Measurements from ENCODE around the gene HKDC1. TPM values are rescaled to one million over a fixed set of nuclear protein-coding genes. Genes with fewer than 3 reads are reported as not detected.
A peak's percentile ranks its signal among the peaks of the same experiment; 100 is the strongest.

HKDC1 gene
- total RNA-seq, 2 donors from 2014 or later, result 0.62 to 1.6 TPM

- Mint-ChIP-seq H3K9me3 (no peaks in the 10 kb centered on the region), H3K4me1 (ENCODE audit: low read depth) (peaks cover 46% of the 10 kb centered on the region), H3K4me3 (peak overlapping the region; percentile 32 to 44), H3K36me3 (ENCODE audit: insufficient read depth in 2 of 2) (peaks cover 3 to 23% of the 10 kb centered on the region in 2 donors), H3K27me3 (ENCODE audit: low read depth) (no peaks in the 10 kb centered on the region), H3K27ac (peak overlapping the region; percentile 87)
- ATAC-seq (replicated peaks in 1 of 2) (peak; percentile 66 to 77), DNase-seq (peak in 1 of 2 donors; percentile 18)
These were observed 17.8 kb upstream of the HKDC1 start for GRCh38 chr10:69202332-69202731.

GRCh38 chr10:69208761-69209160 lies 11.4 kb upstream of the HKDC1 start:
- no peaks in the 10 kb centered on the region for H3K27me3 Mint-ChIP-seq (ENCODE audit: low read depth)
- H3K4me3 Mint-ChIP-seq, result no peak overlapping the region
- ATAC-seq (replicated peaks in 1 of 2), result no peak
- peaks cover 8 to 22% of the 10 kb centered on the region in 2 donors for H3K36me3 Mint-ChIP-seq (ENCODE audit: insufficient read depth in 2 of 2)
- H3K9me3 Mint-ChIP-seq, result no peaks in the 10 kb centered on the region
- peaks cover 35% of the 10 kb centered on the region for H3K4me1 Mint-ChIP-seq (ENCODE audit: low read depth)
- no peak for DNase-seq
- no peak overlapping the region for H3K27ac Mint-ChIP-seq

- peak in 1 of 2 donors; percentile 6 for ATAC-seq (replicated peaks in 1 of 2)
- no peak overlapping the region for H3K4me3 Mint-ChIP-seq
- H3K4me1 Mint-ChIP-seq (ENCODE audit: low read depth), result peaks cover 41% of the 10 kb centered on the region
- H3K36me3 Mint-ChIP-seq (ENCODE audit: insufficient read depth in 2 of 2), result peaks cover 8 to 20% of the 10 kb centered on the region in 2 donors
- H3K9me3 Mint-ChIP-seq, result peaks cover 2 to 3% of the 10 kb centered on the region in 2 donors
- H3K27ac Mint-ChIP-seq, result peak overlapping the region; percentile 11
- DNase-seq, result no peak
- no peaks in the 10 kb centered on the region for H3K27me3 Mint-ChIP-seq (ENCODE audit: low read depth)
These were observed 10.2 kb upstream of the HKDC1 start for GRCh38 chr10:69209787-69210484.

GRCh38 chr10:69211104-69211503 lies 9.0 kb upstream of the HKDC1 start:
- H3K27ac Mint-ChIP-seq, result no peak overlapping the region
- peaks cover 46% of the 10 kb centered on the region for H3K4me1 Mint-ChIP-seq (ENCODE audit: low read depth)
- peaks cover 2 to 3% of the 10 kb centered on the region in 2 donors for H3K9me3 Mint-ChIP-seq
- H3K27me3 Mint-ChIP-seq (ENCODE audit: low read depth), result no peaks in the 10 kb centered on the region
- H3K4me3 Mint-ChIP-seq, result no peak overlapping the region
- no peak for DNase-seq
- no peak for ATAC-seq (replicated peaks in 1 of 2)
- peaks cover 7 to 19% of the 10 kb centered on the region in 2 donors for H3K36me3 Mint-ChIP-seq (ENCODE audit: insufficient read depth in 2 of 2)

- Mint-ChIP-seq H3K27ac (no peak overlapping the region), H3K4me3 (no peak overlapping the region), H3K27me3 (ENCODE audit: low read depth) (no peaks in the 10 kb centered on the region), H3K36me3 (ENCODE audit: insufficient read depth in 2 of 2) (peaks cover 7 to 15% of the 10 kb centered on the region in 2 donors), H3K9me3 (peaks cover 2 to 3% of the 10 kb centered on the region in 2 donors), H3K4me1 (ENCODE audit: low read depth) (peaks cover 44% of the 10 kb centered on the region)
- ATAC-seq (replicated peaks in 1 of 2) (no peak), DNase-seq (no peak)
These were observed 8.6 kb upstream of the HKDC1 start for GRCh38 chr10:69211524-69211923.

- Mint-ChIP-seq H3K4me1 (ENCODE audit: low read depth) (peaks cover 40% of the 10 kb centered on the region), H3K4me3 (no peak overlapping the region)
- no peak for ATAC-seq (replicated peaks in 1 of 2)
These were observed 6.4 kb upstream of the HKDC1 start for GRCh38 chr10:69213591-69214311.

GRCh38 chr10:69214666-69215131 lies 5.4 kb upstream of the HKDC1 start:
- Mint-ChIP-seq H3K27me3 (ENCODE audit: low read depth) (no peaks in the 10 kb centered on the region), H3K4me3 (peak overlapping the region; percentile 51 to 71), H3K4me1 (ENCODE audit: low read depth) (peaks cover 34% of the 10 kb centered on the region), H3K9me3 (peaks cover 2 to 3% of the 10 kb centered on the region in 2 donors), H3K36me3 (ENCODE audit: insufficient read depth in 2 of 2) (no peaks in the 10 kb centered on the region), H3K27ac (peak overlapping the region; percentile 56)
- peak; percentile 16 to 61 for ATAC-seq (replicated peaks in 1 of 2)
- no peak for DNase-seq

More at GRCh38 chr10:69213591-69214311, 6.4 kb upstream of the HKDC1 start:
- DNase-seq, result no peak
- Mint-ChIP-seq H3K27ac (no peak overlapping the region), H3K9me3 (peaks cover 2 to 3% of the 10 kb centered on the region in 2 donors), H3K36me3 (ENCODE audit: insufficient read depth in 2 of 2) (peaks cover under 1 to 5% of the 10 kb centered on the region in 2 donors), H3K27me3 (ENCODE audit: low read depth) (no peaks in the 10 kb centered on the region)

- peak overlapping the region; percentile 51 to 71 for H3K4me3 Mint-ChIP-seq
- peaks cover 25% of the 10 kb centered on the region for H3K4me1 Mint-ChIP-seq (ENCODE audit: low read depth)
- H3K9me3 Mint-ChIP-seq, result peaks cover 2 to 3% of the 10 kb centered on the region in 2 donors
- H3K36me3 Mint-ChIP-seq (ENCODE audit: insufficient read depth in 2 of 2), result no peaks in the 10 kb centered on the region
- ATAC-seq (replicated peaks in 1 of 2) (peak; percentile 71 to 77), DNase-seq (peak; percentile 31 to 49)
- H3K27ac Mint-ChIP-seq, result peak overlapping the region; percentile 27
- H3K27me3 Mint-ChIP-seq (ENCODE audit: low read depth), result peaks cover 4% of the 10 kb centered on the region
These were observed 4.5 kb upstream of the HKDC1 start for GRCh38 chr10:69215405-69216171.

GRCh38 chr10:69216577-69217118 lies 3.5 kb upstream of the HKDC1 start:
- no peak overlapping the region for H3K4me3 Mint-ChIP-seq
- ATAC-seq (replicated peaks in 1 of 2) (no peak), DNase-seq (no peak)
- peaks cover 27% of the 10 kb centered on the region for H3K4me1 Mint-ChIP-seq (ENCODE audit: low read depth)
- H3K27ac Mint-ChIP-seq, result no peak overlapping the region
- H3K27me3 Mint-ChIP-seq (ENCODE audit: low read depth), result peaks cover 8% of the 10 kb centered on the region
- no peaks in the 10 kb centered on the region for H3K36me3 Mint-ChIP-seq (ENCODE audit: insufficient read depth in 2 of 2)
- H3K9me3 Mint-ChIP-seq, result peaks cover 2 to 3% of the 10 kb centered on the region in 2 donors

GRCh38 chr10:69217119-69217754 lies 2.9 kb upstream of the HKDC1 start:
- Mint-ChIP-seq H3K4me3 (no peak overlapping the region), H3K27ac (no peak overlapping the region), H3K27me3 (ENCODE audit: low read depth) (peaks cover 8% of the 10 kb centered on the region), H3K36me3 (ENCODE audit: insufficient read depth in 2 of 2) (no peaks in the 10 kb centered on the region), H3K4me1 (ENCODE audit: low read depth) (peaks cover 33% of the 10 kb centered on the region), H3K9me3 (peaks cover 2 to 3% of the 10 kb centered on the region in 2 donors)
- ATAC-seq (replicated peaks in 1 of 2) (no peak), DNase-seq (no peak)

- no peaks in the 10 kb centered on the region for H3K36me3 Mint-ChIP-seq (ENCODE audit: insufficient read depth in 2 of 2)
- ATAC-seq (replicated peaks in 1 of 2), result no peak
- DNase-seq, result no peak
- peaks cover 2 to 3% of the 10 kb centered on the region in 2 donors for H3K9me3 Mint-ChIP-seq
- H3K27ac Mint-ChIP-seq, result no peak overlapping the region
- H3K4me3 Mint-ChIP-seq, result no peak overlapping the region
- H3K27me3 Mint-ChIP-seq (ENCODE audit: low read depth), result peaks cover 8% of the 10 kb centered on the region
- peaks cover 45% of the 10 kb centered on the region for H3K4me1 Mint-ChIP-seq (ENCODE audit: low read depth)
These were observed 1.3 kb upstream of the HKDC1 start for GRCh38 chr10:69218831-69219230.

GRCh38 chr10:69220507-69220906 lies 375 bp downstream of the HKDC1 start:
- Mint-ChIP-seq H3K4me3 (no peak overlapping the region), H3K36me3 (ENCODE audit: insufficient read depth in 2 of 2) (no peaks in the 10 kb centered on the region), H3K4me1 (ENCODE audit: low read depth) (peaks cover 39% of the 10 kb centered on the region), H3K9me3 (no peaks in the 10 kb centered on the region), H3K27ac (no peak overlapping the region), H3K27me3 (ENCODE audit: low read depth) (peaks cover 8% of the 10 kb centered on the region)
- ATAC-seq (replicated peaks in 1 of 2) (no peak), DNase-seq (no peak)

Data from activated T-cell treated with anti-CD3 and anti-CD28 coated beads, Interleukin-2, amount 50 U/mL, for 72 hours (primary cell).